Limb (tissue), 2 donors: ENCODE results near the gene CD28.
"Not testable (repeated sequence)": the region's sequence is repeated elsewhere in the genome, so short reads cannot be mapped to it uniquely, and the experiment has no call there.

Experiments used
- DNase-seq, 2 donors: peaks; one replicate each; pipeline ENCODE4 v3.0.0-alpha.2; 2016; ENCODE audit errors: extremely low spot score in 2 of 2

CD28 gene

DNA sequence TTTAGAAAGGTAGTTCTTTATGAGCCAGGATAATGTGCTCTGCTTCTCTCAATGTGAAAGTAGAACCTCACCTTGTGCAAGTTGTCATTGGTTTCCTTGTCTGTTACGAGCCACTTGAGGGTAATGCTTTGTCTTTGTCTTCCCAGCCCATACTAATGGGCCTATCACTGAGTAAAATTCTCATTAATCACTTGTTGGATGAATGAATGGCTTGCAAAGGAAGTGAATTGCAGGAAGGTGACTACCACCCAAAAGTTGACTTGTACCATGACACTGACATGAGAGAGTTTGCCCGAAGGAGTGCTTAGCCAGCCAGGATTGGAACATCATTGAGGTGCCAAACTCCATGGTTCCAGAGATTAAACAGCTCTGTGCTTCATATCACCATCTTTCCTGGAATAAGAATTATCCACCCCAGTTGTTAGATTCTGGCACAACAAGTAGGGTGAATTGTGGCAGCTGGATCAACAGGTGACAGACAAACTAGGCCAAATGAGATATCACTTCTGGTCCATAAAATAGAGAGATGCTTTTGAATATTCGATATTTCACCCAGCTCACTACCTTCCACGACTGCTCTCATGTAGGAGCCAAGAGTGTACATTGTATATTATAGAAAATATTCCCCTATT is 20.5 kb upstream of the CD28 start:
- DNase-seq: no peak

- DNase-seq: no peak
Measured at GRCh38 chr2:203687165-203687564, 19.3 kb upstream of the CD28 start.

DNA sequence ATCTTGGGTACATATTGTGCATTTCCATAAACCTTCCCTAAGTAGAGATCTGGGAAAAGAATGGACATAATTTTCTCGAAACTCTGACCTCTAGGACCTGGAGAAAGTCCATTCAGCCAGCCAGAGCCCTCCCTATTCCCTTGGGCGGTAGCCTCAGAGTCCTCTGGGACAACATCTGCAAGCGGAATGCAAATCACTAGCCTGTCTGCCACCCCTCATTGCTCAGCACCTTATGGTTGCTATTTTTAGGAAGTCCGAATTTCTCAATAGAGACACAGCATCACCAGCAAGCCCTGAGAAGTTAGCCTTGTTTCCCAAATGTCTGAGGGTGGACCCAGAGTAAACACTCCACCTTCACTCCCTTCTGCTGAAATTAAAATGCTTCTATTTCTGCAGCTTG is 17.6 kb upstream of the CD28 start:
- no peak for DNase-seq

- DNase-seq: no peak
Measured at GRCh38 chr2:203689426-203690116, 16.9 kb upstream of the CD28 start.

DNA sequence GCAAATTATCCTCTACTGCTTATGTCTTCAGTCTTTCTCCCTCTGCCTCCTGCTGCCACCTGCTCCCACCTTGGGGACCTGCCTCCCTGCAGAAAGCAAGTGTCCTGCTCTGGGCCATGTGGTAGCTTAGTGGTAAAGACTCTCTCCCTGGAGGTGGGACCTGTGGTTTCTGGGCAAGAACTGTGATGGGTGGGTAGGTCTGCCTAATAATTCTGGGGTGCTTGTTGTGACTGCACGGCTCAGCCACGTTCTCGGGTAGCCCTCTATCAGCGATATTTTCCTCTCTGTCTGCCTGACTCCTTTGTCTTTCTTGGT is 16.4 kb upstream of the CD28 start:
- no peak for DNase-seq

GRCh38 chr2:203690441-203691047 is 15.9 kb upstream of the CD28 start:
- DNase-seq: no peak

GRCh38 chr2:203691149-203691548 is 15.3 kb upstream of the CD28 start:
- no peak for DNase-seq

DNA sequence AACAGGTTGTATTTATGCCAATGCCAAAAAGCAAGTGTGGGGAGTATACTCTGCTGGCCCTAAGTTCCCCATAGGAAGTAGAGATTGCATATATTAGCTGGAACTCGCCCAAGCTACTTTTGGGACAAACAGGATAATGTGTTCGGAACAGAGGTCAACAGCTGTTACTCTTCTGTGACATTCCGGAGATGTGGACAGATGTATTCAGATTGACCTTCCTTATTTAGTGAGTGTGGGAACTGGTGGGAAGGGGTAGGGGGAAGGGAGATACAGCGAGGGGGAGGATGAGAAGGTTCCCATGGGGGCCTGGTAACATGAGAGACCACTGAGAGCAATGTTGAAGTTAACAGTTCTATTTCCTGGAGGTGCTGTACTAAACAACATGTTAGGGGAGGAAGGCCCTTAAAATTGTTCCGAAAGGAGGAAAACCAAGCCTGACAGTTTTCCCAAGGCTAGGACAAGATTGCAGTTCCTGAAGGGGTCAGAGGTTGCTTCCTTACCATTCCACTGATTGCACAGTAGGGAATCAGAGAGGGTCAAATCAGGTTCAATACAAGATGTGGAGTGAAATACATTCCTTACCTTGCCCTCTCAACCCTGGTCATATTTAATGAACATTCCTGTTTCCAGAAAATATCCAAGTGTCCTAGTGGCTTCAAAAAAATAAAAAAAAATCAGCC is 14.3 kb upstream of the CD28 start:
- peak in 1 of 2 donors; percentile 65 for DNase-seq

DNA sequence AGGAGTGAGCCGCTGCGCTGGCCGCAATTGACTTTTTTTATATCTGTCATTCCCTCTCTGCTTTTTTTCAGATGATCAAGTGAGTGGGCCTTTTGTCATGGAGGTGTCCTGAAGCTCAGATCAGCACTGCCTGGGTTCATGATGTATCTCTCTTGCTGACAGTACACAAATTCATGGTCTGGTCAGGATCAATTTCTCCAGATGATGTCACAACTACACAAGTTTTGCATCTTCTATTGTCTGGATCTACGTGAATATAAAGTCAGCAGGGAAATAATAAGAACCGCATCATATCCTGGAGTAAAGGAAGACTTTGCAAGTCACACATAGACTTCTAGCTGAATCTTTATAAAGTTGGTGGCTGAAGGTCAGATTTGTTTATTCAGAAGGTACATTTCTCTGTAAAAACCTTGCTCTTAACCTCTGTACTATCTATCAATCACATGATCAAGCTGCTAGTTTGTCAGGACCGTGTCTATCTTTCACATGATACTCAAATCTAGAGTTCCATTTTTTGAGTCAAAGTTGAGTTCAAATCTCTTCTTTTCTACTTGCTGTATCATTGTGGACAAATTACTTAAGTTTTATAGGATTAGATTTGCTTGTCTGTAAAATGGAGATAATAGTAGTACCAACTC is 13.1 kb upstream of the CD28 start:
- DNase-seq: no peak

DNA sequence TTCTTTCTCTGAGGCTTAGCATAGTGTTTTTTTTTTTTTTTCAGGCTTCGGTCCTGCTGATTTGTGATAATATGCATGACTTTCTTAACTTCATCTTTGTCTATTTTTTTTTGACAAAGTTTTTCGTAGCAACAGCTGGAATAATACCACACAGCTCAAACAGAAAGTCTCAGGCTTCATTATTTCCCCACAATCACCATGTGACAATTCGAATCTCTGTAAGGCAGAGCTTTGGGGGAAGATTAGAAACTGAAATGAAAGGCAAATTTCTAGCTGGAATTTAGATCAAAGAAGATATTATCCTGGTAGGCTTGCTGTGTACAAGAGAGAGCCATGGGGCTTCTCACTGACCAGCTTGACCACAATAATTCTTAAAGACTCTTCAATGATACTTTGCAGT is 12.2 kb upstream of the CD28 start:
- DNase-seq: no peak

DNA sequence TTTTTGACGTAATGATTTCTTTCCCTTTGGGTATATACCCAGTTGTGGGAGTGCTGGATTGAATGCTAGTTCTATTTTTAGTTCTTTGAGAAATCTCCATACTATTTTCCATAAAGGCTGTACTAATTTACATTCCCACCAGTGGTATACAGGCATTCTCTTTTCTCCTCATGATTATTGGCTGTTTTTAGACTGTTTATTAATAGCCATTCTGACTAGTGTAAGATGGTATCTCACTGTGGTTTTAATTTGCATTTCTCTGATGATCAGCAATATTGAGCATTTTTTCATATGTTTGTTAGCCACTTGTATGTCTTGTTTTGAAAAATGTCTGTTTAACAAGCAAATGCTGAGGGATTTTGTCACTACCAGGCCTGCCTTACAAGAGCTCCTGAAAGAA is 9.2 kb upstream of the CD28 start:
- DNase-seq: no peak

- DNase-seq: not testable (repeated sequence)
Measured at GRCh38 chr2:203697763-203698162, 8.7 kb upstream of the CD28 start.

DNA sequence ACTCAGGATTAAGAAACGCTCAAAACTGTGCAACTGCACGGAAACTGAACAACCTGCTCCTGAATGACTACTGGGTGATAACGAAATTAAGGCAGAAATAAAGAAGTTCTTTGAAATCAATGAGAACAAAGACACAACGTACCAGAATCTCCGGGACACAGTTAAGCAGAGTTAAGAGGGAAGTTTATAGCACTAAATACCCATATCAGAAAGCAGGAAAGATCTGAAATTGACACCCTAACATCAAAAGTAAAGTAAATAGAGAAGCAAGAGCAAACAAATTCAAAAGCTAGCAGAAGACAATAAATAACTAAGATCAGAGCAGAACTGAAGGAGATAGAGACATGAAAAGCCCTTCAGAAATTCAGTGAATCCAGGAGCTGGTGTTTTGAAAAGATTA is 8.0 kb upstream of the CD28 start:
- DNase-seq: not testable (repeated sequence)

DNA sequence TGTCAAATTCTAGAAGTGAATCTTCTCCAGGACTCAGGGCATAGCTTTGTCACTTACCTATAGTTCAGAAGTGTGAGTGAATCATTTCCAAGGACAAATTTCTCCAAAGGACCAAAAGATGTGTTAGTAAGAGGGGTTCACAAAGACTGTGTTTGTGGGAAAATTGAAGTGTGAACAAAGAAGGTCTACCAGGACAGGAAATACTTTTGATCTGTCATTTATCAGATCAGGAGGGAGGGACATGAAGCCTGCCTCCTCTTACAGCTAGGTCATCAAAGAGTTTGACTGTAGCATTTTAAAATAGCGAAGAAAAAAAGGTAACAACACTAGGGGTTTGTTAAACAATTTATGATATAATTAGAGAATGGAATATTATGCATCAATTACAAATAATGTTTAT is 2.0 kb upstream of the CD28 start:
- no peak for DNase-seq

- no peak for DNase-seq
Measured at GRCh38 chr2:203705178-203705577, 1.3 kb upstream of the CD28 start.

- no peak for DNase-seq
Measured at GRCh38 chr2:203707530-203707929, 1.1 kb downstream of the CD28 start.

DNA sequence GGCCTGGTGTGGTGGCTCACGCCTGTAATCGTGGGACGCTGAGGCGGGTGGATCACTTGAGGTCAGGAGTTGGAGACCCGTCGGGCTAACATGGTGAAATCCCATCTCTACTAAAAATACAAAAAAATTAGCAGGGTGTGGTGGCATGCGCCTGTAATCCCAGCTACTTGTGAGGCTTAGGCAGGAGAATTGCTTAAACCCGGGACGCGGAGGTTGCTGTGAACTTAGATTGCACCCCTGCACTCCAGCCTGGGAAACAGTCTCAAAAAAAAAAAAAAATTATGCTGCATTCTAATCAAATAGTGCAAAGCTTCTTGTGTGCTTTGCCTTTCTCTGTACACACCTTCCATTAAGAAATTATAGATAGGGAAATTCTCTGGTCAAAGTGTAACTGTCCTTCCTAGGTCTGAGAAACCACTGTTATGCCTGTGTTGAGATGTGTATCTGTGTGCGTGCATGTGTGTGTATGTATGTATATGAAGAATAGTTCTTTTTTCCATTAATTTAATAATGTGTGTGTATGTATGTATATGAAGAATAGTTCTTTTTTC is 2.5 kb downstream of the CD28 start:
- no peak for DNase-seq

GRCh38 chr2:203709416-203710040 is 3.1 kb downstream of the CD28 start:
- DNase-seq: no peak

DNA sequence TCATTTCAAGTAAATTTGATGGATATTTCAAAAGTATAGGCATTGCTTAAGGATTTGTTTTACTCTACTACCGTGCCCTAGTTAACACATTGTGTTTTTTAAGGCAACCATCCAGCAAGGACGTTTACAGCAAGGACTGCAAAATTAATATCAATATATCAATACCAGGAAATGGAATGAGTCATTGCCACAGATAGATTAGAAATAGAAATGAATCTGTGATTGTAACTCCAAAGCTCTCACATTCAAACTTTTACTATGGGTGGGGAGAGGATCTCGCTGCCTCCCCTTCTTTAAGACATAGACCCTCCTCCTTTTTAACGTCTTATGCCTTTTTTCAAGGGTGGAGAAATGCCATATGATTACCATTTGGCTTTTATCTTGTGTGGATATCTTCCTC is 3.8 kb downstream of the CD28 start:
- DNase-seq: no peak

- no peak for DNase-seq
Measured at GRCh38 chr2:203710952-203711351, 4.5 kb downstream of the CD28 start.

GRCh38 chr2:203711399-203711798 is 5.0 kb downstream of the CD28 start:
- no peak for DNase-seq
